Activated CD8-positive, alpha-beta memory T cell treated with anti-CD3 and anti-CD28 coated beads for 1 hour (primary cell): Measurements from ENCODE around the gene NKD2.
"Not testable (repeated sequence)": the region's sequence is repeated elsewhere in the genome, so short reads cannot be mapped to it uniquely, and the experiment has no call there.

ENCODE experiments used
- DNase-seq, 2 donors: peaks; one replicate each; pipeline ENCODE4 v3.0.0-alpha.2; 2020; ENCODE audit warnings: low read depth in 1 of 2; ENCODE audit errors: extremely low read depth in 1 of 2

Gene NKD2, protein sequence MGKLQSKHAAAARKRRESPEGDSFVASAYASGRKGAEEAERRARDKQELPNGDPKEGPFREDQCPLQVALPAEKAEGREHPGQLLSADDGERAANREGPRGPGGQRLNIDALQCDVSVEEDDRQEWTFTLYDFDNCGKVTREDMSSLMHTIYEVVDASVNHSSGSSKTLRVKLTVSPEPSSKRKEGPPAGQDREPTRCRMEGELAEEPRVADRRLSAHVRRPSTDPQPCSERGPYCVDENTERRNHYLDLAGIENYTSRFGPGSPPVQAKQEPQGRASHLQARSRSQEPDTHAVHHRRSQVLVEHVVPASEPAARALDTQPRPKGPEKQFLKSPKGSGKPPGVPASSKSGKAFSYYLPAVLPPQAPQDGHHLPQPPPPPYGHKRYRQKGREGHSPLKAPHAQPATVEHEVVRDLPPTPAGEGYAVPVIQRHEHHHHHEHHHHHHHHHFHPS

DNA sequence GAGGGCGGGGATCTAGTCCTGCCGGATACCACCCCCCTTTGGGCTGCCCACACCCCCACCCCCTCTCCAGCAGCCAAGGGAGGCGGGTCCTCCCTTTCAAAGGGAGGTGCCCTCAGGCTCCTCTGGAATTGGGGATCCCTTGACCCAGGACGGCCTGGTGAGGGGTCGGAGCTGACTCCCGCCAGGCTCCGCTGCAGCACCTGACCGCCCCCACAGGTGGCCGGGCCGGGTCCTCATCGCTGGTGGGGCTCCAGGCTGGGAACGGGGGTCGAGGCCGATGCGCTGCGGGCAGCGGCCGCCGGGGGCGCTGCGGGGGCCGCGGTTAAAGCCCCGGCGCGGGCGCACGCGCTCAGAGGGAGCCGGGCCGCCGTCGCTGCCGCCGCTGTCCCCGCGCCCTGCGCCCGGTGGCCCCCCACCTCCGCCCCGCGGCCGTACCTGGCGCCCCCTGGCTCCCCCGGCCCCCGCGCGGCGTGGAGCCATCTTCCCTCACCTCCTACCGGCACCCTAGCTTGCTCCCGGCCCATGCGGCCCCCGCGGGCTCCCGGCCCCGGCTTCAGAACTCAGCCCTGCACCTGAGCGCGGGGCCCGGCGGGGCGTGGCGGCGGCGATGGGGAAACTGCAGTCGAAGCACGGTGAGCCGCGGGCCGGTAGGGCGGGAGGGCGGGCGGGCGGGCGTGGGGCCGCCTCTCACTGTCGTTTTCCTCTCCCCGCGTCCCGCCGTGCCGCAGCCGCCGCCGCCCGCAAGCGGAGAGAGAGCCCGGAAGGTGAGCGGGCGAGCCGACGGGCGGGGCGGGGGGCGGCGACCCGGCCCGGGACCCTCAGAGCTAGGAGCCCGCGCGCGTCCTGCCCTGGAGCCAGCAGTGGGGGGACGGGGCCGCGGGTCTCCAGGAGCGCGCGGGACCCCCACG is at the start of gene NKD2:
Gene NKD2 (plus strand): TSS at position 352 of the 908 bp plus-strand sequence. CDS start 256 bp downstream, at position 608.
- no peak for DNase-seq

GRCh38 chr5:959581-960531 is 48.7 kb upstream of the NKD2 start:
- no peak for DNase-seq

GRCh38 chr5:960551-960950 is 48.1 kb upstream of the NKD2 start:
- DNase-seq = no peak

DNA sequence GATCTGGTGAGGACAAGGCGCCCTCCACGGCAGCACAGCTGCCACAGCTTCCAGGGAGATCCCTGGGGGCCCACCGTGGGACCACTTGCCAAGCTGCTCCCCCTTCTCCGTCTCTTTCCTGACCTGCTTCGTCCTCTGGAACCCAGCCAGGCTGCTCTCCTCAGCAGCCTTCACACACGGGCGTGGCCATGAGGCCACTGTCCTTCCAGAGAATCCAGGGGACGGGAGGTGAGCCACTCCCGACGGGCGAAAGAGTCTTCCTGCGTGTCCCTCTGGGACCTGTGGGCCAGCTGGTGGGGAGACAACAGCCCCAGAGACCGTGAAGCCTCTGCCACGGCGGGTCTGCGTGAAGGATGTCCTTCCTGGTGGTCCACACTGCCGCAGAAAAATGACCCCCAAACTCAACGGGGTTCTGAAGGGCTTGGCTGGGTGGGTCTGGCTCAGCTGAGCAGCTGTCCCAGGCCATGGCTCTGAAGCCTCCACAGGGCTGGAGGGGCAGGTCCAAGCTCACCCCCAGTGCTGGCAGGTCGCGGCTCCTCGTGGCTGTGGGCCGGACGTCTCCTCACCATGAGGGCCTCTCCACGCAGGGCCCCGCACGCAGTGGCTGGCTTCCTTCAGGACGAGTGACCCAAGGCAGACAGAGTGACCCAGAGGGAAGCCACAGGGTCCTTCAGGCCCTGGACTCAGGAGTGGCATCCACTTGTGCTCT is 47.4 kb upstream of the NKD2 start:
- no peak for DNase-seq

DNA sequence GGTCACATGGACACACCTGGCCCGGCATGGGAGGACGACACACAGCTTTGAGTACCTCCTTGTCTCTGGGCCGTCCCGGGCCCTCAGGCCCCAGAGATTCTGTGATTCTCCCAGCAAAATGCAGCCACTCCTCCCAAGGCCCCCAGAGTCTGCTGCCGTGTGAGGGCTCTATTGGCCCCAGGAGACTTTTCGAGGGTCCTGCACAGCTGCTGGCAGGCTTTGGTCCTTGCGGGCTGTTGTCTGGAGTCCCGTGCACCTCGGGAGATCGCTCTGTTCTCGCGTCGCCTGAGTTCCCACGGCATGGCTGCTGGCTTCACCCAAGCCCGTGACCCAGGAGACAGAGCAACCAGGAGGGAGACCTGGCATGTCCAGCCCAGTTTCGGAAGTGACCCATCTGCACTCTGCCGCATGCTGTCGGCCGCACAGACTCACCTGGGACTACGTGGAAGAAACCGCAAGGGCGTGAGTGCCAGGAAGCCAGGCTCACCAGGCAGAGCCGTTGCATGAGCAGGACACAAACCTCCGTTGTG is 46.8 kb upstream of the NKD2 start:
- no peak for DNase-seq

- no peak for DNase-seq
These were observed 46.2 kb upstream of the NKD2 start for GRCh38 chr5:962386-962785.

- DNase-seq = no peak
These were observed 45.8 kb upstream of the NKD2 start for GRCh38 chr5:962801-963200.

DNA sequence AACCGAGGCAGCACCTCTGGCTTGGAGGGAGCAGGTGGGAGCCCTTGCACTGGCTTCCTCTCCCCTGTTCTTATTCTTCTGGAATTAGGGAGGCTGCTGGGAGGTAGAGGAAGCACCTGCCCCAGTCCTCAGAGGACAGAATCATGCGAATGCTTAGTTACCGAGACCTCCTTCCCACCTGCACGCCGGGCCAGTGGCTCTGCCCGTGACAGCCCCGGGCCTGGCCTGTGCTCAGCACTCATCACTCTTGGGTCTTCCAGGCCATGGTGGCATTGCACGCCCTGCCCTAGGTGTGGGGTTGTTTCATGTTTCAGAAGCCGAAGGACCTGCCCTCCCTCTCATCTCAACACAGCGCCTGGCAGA is 45.3 kb upstream of the NKD2 start:
- no peak for DNase-seq

DNA sequence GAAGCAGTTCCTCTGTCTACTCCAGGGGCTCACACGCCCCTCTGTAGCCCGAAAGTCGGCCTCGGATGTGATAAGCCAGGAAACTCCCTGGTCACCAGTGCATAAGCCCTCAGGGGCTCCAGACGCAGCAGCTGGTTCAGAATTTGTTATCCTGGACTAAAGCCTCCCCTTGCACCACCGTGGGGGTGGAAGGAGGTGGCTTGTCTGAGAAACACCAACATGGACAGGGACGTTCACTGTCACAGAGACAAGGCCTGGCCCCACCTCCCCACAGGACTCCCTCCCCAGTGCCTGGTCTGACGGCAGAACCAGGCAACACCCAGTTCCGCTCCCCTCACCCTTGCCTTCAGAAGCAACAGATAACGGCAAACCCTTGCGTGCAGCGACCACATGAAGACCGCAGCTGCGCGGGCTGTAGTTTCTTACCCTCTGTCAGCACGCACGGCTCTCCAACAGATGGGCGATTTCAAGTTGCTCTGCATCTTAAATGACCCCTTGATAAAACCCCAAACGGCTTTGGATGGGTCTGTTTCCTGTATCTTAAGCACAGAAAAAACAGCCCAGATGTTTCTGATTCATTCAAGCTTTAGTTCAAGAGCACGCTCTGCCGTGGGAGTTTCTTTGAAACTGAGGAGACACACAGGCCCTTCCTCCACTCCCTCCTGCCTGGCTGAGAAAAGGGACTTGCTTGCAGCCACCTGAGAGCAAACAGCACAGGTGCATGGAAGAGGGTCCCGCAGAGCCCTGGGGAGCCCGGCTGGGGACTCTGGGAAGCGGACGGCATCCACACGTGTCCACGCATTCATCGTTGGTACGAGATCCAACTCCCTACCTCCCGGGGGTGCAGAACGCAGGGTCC is 44.7 kb upstream of the NKD2 start:
- no peak for DNase-seq

- no peak for DNase-seq
These were observed 43.8 kb upstream of the NKD2 start for GRCh38 chr5:964821-965220.

DNA sequence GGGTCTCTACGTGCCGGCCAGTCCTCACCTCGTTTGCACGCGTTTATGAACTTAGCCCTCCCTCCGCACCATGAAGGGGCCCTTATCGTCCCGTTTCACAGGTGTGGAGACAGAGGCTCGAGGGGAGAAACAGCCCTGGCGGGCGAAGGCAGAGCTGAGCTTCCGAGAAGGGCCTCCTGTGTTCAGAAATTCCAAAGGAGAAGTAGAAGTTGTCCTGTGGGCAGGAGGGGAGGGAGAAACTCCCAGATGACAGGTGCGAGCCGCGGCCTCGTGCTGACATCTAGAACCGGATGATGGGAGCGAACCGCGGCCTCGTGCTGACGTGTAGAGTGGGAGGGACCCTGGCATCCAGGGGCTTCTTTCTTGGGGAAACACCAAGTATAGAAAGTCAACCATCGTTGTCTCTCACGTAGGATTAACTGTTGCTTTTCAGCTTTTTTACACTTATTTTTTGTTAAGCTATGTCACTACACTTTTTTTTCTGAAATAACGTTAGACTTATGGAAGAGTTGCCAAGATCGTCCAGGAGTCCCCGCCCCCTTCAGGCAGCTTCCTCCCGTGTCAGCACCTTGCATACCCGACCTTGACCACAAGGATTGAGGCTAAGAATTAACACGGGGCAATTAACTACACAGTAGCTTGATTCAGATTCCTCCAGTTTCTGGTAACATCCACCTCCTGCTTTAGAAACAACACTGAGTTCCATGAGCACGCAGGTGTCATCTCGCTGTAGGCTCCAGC is 42.8 kb upstream of the NKD2 start:
- no peak for DNase-seq

GRCh38 chr5:966345-966710 is 42.3 kb upstream of the NKD2 start:
- DNase-seq = no peak

GRCh38 chr5:966941-967340 is 41.7 kb upstream of the NKD2 start:
- DNase-seq = no peak

DNA sequence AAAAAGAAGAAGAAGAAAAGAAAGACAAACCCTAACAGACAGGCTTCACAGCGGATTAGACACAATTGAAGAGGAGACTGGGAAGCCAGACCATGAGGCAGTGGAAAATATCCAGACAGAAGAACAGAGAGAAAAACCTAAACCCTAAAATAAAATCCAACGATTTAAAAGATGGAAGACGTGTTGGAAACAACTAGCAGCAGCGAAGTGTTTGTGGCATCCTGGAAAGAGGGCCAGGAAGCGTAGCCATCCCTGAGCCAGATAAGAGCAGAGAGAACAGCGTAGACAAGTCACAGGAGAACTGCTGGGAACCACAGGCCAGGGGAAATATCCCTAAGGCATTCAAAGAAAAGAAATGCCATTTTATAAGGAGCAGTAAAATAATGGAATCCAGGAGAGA is 39.7 kb upstream of the NKD2 start:
- DNase-seq = no peak

GRCh38 chr5:969408-969839 is 39.2 kb upstream of the NKD2 start:
- no peak for DNase-seq

DNA sequence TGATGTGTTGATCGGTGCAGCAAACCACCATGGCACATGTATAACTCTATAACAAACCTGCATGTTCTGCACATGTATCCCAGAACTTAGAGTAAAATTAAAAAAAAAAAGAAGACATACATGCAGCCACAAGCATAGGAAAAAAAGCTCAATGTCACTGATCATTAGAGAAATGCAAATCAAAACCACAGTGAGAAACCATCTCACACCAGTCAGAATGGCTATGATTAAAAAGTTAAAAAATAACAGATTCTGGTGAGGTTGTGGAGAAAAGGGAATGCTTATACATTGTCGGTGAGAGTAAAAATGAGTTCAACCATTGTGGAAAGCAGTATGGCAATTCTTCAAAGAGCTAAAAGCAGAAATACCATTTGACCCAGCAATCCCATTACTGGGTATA is 36.0 kb upstream of the NKD2 start:
- not testable (repeated sequence) for DNase-seq

DNA sequence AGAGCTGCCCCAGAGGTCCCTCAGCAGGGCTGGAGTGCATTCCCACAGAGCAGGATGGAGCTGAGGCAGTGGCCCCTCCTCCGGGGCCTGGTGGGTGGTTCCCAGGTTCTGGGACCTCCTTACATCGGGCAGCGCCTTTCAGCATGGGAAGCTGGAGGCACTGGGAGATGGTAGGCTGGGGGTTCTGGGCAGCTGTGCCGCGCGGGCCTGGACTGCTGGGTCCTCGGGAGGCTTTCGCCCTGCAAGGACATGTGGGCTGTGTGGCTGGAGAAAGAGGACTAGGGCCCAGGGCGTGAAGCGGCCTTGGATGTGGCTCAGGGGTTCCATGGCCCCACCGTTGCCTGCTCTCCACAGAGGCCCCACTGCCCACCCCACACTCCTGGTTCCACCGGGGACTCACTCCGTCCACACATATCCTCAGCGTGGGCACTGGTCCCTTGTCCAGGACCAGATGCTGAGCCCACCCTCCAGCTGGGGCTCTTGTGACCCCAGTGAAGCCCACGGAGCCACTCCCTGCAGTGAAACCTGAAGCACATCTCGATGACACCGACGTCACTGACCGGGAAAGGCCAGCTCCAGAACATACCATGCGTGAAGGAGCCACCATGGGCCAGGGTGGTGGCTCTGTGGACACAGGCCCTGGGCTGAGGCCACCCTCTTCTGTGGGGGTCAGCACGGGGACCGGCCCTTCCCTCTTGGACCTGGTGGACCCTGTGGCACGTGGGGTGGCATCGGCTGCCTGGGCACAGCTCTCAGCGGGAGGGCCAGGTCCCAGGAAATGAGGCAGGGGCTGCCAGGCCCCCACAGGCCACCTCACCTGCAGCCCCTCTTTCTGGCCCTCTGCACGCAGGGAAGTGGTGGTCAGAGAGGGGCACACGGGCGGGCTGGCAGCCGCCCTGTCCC is 31.5 kb upstream of the NKD2 start:
- no peak for DNase-seq
